Iris pigment epithelial cell (primary cell): ENCODE data around the gene COL13A1.

ENCODE experiments used
- DNase-seq: peaks from one replicate; pipeline ENCODE4 v3.0.0-alpha.2; 2011; ENCODE audit warnings: low read depth

The COL13A1 gene

GRCh38 chr10:69963835-69964710 lies 162.4 kb downstream of the COL13A1 start:
- DNase-seq, result no peak

- no peak for DNase-seq
Measured at GRCh38 chr10:69965086-69965485, 163.4 kb downstream of the COL13A1 start.

DNA sequence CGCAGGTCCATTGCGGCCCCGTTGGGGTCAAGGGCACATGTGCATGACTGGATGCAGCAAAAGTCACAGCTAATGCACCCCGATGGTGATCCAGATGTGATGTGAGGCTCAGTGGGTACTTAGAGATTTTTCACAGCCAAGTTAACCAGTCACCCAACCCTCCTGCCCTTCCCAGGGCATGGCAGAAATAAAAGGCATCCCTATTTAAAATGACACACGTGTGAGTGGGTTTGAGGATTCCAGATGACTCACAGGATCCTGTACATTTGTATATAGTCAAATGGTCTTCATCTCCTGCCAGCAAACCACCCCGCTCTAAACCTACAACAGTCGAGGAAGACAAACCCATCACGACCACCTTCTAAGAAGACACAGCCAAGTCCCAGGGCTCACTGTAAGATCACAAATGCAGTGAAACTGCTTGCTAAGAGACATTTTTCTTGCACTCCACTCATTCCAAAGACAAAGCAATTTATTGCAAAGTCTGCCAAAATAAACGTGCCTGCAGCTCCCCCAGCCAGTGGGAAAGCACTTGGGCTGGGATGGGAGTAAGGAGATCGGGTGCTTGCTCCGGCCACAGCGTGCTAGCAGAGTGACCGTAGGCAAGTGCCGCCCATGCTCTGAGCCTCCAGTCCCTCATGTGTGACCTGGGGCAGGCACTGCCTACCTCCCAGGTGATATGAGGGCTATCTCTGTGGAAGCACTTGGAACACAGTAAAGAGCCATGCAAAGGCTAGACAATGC lies 164.4 kb downstream of the COL13A1 start:
- DNase-seq, result peak; percentile 11

GRCh38 chr10:69968830-69969229 lies 167.1 kb downstream of the COL13A1 start:
- peak; percentile 12 for DNase-seq

- DNase-seq, result no peak
Measured at GRCh38 chr10:69969977-69970376, 168.3 kb downstream of the COL13A1 start.

GRCh38 chr10:69972981-69973397 lies 171.3 kb downstream of the COL13A1 start:
- DNase-seq, result peak; percentile 75

GRCh38 chr10:69973678-69974077 lies 172.0 kb downstream of the COL13A1 start:
- DNase-seq, result peak; percentile 10

- DNase-seq, result peak; percentile 91
Measured at GRCh38 chr10:69974551-69975155, 172.9 kb downstream of the COL13A1 start.

- DNase-seq, result peak; percentile 23
Measured at GRCh38 chr10:69976795-69977546, 175.3 kb downstream of the COL13A1 start.

GRCh38 chr10:69979174-69979573 lies 177.5 kb downstream of the COL13A1 start:
- no peak for DNase-seq

GRCh38 chr10:69980672-69981071 lies 179.0 kb downstream of the COL13A1 start:
- DNase-seq, result no peak

DNA sequence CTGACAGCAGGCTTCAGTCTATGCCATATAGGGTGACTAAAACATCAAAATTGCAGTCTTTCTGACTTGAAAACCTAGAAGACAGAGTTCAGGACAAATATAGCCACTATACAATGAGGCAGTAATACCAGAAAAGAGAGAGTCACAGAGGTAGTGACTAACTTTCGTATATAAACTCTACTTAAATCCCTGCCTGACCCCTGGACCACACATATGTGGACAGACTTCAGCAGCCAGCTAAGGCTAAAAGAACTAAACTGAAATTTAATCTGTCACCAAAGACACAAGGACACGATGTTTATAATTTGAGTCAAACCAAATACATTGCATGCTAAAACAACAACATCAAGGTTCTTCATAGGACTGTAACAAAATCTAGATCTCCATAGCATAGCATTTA lies 186.4 kb downstream of the COL13A1 start:
- peak; percentile 43 for DNase-seq

GRCh38 chr10:69991151-69991550 lies 189.4 kb downstream of the COL13A1 start:
- DNase-seq, result no peak

- peak; percentile 57 for DNase-seq
Measured at GRCh38 chr10:69994262-69994661, 192.6 kb downstream of the COL13A1 start.

DNA sequence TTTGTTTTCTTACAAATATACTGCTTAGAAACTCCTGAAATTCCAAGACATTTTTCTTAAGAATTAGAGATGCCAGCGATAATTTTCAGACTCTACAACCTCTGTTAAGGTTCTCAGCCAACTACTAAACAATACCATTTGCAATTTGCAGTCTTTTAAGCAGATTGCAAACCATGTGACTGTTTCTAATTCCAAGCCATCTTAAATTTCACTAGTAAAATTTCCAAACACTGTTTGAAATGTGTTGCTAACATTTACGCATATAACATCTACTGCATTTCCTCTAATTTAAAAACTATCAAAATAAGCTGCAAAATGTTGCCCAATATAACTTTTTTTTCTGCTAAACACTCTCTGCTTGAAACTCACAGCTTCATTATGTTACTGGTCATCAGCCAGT lies 194.9 kb downstream of the COL13A1 start:
- DNase-seq, result no peak

- no peak for DNase-seq
Measured at GRCh38 chr10:70000262-70000661, 198.6 kb downstream of the COL13A1 start.

- DNase-seq, result peak; percentile 17
Measured at GRCh38 chr10:70007116-70007820, 205.6 kb downstream of the COL13A1 start.
